ENCODE measurements around the gene RAB5B. TPM values are rescaled to one million over a fixed set of nuclear protein-coding genes. Genes with fewer than 3 reads are reported as not detected.

The RAB5B gene
- total RNA-seq, 2 donors from 2014 or later, result 56.4 to 57.0 TPM

DNA sequence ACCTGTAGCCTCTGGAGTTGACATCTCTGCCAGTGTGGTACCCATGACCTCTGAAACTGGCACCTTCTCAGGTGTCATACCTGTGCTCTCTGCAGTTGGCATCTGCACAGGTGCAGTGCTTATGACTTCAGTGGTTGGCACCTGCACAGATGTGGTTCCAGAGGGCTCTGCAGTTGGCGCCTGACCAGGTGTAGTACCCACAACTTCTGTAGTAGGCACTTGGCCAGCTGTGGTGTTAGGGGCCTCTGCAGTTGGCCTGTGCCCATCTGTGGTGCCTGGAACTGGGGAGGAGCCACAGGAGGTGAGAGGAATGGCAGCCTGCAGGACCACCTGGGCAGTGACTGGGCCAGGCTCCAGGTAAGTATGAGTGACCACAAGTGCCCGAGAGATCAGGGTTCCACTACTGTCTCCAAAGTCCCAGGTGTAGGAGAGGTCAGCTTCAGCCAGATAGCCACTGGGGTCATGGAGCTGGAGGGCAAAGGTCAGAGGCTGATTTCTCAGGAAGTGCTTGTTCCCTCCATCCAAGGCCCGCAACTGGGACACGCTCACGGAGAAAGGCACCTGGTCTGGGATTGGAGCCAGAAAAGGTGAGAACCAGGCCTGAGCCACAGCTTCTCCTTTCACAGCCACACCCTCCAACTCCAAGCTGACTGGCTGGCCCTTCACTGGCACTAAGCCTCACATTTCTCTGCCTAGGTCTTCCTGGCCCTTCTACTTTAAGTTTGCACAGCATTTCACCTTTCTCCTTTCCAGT is 16.6 kb upstream of the RAB5B start:
- Mint-ChIP-seq H3K27ac (no peak overlapping the region), H3K4me1 (peaks cover 19% of the 10 kb centered on the region), H3K36me3 (ENCODE audit: low read depth) (peaks cover 5% of the 10 kb centered on the region), H3K4me3 (no peak overlapping the region), H3K27me3 (no peaks in the 10 kb centered on the region)
- no peaks in the 10 kb centered on the region for H3K9me3 ChIP-seq (ENCODE audit: control insufficient read depth, low read length, poor library complexity, severe bottlenecking)
- no peak for DNase-seq
- no peak for ATAC-seq

DNA sequence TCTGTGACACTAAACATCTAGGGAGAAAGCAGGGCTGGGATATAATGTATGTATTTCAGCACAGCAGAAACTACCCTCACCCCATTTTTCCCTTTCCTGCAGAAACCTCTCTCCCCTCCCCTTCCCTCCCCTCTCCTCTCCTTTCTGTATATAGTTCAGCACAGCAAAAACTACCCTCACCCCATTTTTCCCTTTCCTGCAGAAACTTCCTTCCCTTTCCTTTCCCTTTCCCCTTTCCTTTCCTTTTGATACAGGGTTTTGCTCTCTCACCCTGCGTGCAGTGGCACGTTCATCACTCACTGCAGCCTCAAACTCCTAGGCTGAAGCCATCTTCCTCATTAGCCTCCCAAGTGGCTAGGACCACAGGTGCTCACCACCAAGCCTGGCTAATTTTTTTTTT is 10.1 kb upstream of the RAB5B start:
- ATAC-seq (no peak), DNase-seq (no peak)
- H3K9me3 ChIP-seq (ENCODE audit: control insufficient read depth, low read length, poor library complexity, severe bottlenecking), result no peaks in the 10 kb centered on the region
- H3K27ac Mint-ChIP-seq, result no peak overlapping the region
- peaks cover 26% of the 10 kb centered on the region for H3K4me1 Mint-ChIP-seq
- H3K36me3 Mint-ChIP-seq (ENCODE audit: low read depth), result no peaks in the 10 kb centered on the region
- H3K27me3 Mint-ChIP-seq, result no peaks in the 10 kb centered on the region
- no peak overlapping the region for H3K4me3 Mint-ChIP-seq

DNA sequence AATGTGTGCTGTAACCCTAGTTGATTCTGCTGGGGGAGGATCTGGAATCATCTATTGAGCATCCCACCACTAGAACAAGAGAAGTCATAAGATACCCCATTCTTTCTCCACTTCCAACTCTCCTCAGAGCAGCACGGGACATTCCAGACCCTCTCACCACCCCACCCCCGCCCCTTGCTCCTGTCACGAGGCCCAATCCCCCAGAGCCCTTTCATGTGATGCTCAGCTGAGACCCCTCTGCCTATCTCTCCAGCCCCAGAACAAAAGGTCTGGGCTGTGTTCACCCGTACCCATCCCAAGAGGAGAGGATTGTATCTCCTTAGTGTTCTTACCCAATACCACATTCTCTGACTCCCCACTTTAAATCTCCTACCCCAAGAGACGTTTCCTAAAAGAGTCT is 8.6 kb upstream of the RAB5B start:
- peak overlapping the region; percentile 94 for H3K27ac Mint-ChIP-seq
- H3K4me1 Mint-ChIP-seq, result peaks cover 26% of the 10 kb centered on the region
- H3K27me3 Mint-ChIP-seq, result no peaks in the 10 kb centered on the region
- H3K4me3 Mint-ChIP-seq, result no peak overlapping the region
- no peak for DNase-seq
- no peak for ATAC-seq
- H3K36me3 Mint-ChIP-seq (ENCODE audit: low read depth), result no peaks in the 10 kb centered on the region
- H3K9me3 ChIP-seq (ENCODE audit: control insufficient read depth, low read length, poor library complexity, severe bottlenecking), result no peaks in the 10 kb centered on the region

DNA sequence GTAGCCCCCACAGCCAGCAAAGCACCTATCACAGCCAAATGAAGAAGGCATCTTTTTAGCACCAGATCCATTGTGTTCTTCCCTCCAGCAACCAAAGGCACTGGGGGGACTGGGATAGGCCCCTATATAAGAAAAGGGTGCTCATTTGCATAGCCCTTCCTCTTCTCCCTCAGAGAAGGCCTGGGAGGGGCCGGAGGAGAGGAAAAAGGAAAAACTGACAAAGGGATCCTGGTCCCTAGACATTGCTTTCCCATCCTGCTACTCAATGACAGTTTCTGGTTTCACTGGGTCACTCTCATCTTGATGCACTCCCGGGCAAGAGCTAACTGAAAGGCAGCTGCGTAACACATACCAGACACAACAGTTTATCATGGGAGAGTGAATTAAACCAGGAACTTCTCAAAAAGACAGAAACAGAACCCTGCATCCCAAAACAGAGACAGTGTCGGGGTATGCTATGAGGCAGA is 7.9 kb upstream of the RAB5B start, which contains the start of gene PMEL:
Gene PMEL (minus strand): TSS at position 102 of the 467 bp plus-strand sequence. CDS start 31 bp downstream, at position 71.
- no peaks in the 10 kb centered on the region for H3K27me3 Mint-ChIP-seq
- peaks cover 26% of the 10 kb centered on the region for H3K4me1 Mint-ChIP-seq
- ATAC-seq, result no peak
- no peak for DNase-seq
- H3K4me3 Mint-ChIP-seq, result peak within 1 kb of the TSS; percentile 94
- no peaks in the 10 kb centered on the region for H3K9me3 ChIP-seq (ENCODE audit: control insufficient read depth, low read length, poor library complexity, severe bottlenecking)
- H3K27ac Mint-ChIP-seq, result peak within 1 kb of the TSS; percentile 94
- no peaks in the 10 kb centered on the region for H3K36me3 Mint-ChIP-seq (ENCODE audit: low read depth)

DNA sequence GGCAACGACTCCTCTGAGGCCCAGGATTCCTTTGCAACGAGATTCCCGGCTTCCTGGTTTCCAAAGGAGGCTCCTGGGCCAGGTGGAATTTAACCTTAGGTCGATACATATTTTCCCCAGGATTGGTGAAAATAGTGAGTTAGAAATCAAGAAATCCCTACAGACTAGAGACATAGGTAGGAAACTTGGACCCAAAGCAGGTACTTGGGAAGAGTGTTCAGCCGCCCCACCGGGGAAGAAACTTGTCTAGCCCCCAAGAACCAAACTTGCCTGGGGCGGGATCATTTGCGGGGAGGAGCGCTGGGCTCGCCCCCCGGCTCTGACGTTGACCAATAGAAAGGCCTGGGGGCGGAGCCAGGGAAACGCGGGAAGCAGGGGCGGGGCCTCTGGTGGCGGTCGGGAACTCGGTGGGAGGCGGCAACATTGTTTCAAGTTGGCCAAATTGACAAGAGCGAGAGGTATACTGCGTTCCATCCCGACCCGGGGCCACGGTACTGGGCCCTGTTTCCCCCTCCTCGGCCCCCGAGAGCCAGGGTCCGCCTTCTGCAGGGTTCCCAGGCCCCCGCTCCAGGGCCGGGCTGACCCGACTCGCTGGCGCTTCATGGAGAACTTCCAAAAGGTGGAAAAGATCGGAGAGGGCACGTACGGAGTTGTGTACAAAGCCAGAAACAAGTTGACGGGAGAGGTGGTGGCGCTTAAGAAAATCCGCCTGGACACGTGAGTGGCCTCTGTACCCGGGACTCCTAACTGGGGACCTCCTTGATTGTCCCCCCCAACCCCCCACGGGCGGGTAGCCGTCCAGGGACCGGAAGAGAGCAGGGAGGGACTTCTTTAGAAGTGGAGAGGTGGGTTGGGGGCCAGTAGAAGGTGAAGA is 7.2 kb upstream of the RAB5B start, which contains the start of gene CDK2:
Gene CDK2 (plus strand): TSS at position 423 of the 874 bp plus-strand sequence. CDS start 179 bp downstream, at position 602.
- H3K9me3 ChIP-seq (ENCODE audit: control insufficient read depth, low read length, poor library complexity, severe bottlenecking), result no peaks in the 10 kb centered on the region
- Mint-ChIP-seq H3K36me3 (ENCODE audit: low read depth) (no peaks in the 10 kb centered on the region), H3K27me3 (no peaks in the 10 kb centered on the region), H3K4me3 (peak within 1 kb of the TSS; percentile 94), H3K4me1 (peaks cover 26% of the 10 kb centered on the region), H3K27ac (peak within 1 kb of the TSS; percentile 94)
- ATAC-seq (peak; percentile 98), DNase-seq (peak; percentile 67 to 87 (median 83))

DNA sequence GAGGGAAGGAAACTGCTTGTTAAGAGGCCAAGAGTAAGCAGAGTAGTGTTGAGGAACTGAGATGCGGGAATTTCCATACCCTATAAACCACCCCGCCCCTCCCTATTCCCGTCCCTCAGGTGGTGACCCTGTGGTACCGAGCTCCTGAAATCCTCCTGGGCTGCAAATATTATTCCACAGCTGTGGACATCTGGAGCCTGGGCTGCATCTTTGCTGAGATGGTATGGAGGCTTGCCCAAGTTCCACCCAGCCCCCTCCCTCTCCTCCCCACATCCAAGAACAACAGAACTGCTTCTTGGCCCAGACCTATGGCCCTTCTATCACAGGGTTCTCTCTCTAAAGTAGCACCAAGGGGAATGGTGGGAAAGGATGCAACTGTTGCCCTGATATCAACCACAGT is 4.5 kb upstream of the RAB5B start:
- Mint-ChIP-seq H3K27me3 (no peaks in the 10 kb centered on the region), H3K27ac (no peak overlapping the region), H3K4me3 (no peak overlapping the region), H3K4me1 (peaks cover 28% of the 10 kb centered on the region), H3K36me3 (ENCODE audit: low read depth) (no peaks in the 10 kb centered on the region)
- H3K9me3 ChIP-seq (ENCODE audit: control insufficient read depth, low read length, poor library complexity, severe bottlenecking), result no peaks in the 10 kb centered on the region
- DNase-seq, result no peak
- ATAC-seq, result no peak

DNA sequence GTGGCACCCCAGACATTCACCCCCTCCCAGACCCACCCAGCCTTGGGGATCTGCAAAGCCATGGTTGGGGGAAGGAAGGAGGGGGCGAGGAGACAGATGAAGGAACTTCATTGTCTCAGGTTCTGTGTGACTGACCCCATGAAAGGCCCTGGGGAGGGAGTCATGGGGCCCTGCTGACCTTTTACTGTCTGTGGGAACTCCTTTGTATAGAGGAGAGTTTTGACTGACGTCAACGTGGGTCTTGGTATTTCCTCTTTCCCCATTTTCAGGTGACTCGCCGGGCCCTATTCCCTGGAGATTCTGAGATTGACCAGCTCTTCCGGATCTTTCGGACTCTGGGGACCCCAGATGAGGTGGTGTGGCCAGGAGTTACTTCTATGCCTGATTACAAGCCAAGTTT is 3.1 kb upstream of the RAB5B start:
- peaks cover 24% of the 10 kb centered on the region for H3K4me1 Mint-ChIP-seq
- H3K36me3 Mint-ChIP-seq (ENCODE audit: low read depth), result no peaks in the 10 kb centered on the region
- H3K4me3 Mint-ChIP-seq, result no peak overlapping the region
- no peak for ATAC-seq
- H3K27ac Mint-ChIP-seq, result no peak overlapping the region
- H3K27me3 Mint-ChIP-seq, result no peaks in the 10 kb centered on the region
- no peaks in the 10 kb centered on the region for H3K9me3 ChIP-seq (ENCODE audit: control insufficient read depth, low read length, poor library complexity, severe bottlenecking)
- DNase-seq, result no peak

DNA sequence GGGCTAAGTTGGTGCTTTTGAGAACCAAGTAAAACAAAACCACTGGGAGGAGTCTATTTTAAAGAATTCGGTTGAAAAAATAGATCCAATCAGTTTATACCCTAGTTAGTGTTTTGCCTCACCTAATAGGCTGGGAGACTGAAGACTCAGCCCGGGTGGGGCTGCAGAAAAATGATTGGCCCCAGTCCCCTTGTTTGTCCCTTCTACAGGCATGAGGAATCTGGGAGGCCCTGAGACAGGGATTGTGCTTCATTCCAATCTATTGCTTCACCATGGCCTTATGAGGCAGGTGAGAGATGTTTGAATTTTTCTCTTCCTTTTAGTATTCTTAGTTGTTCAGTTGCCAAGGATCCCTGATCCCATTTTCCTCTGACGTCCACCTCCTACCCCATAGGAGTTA is 1.8 kb upstream of the RAB5B start:
- H3K27me3 Mint-ChIP-seq, result no peaks in the 10 kb centered on the region
- no peak overlapping the region for H3K4me3 Mint-ChIP-seq
- H3K27ac Mint-ChIP-seq, result no peak overlapping the region
- H3K4me1 Mint-ChIP-seq, result peaks cover 17% of the 10 kb centered on the region
- no peak for ATAC-seq
- no peak for DNase-seq
- no peaks in the 10 kb centered on the region for H3K9me3 ChIP-seq (ENCODE audit: control insufficient read depth, low read length, poor library complexity, severe bottlenecking)
- no peaks in the 10 kb centered on the region for H3K36me3 Mint-ChIP-seq (ENCODE audit: low read depth)

DNA sequence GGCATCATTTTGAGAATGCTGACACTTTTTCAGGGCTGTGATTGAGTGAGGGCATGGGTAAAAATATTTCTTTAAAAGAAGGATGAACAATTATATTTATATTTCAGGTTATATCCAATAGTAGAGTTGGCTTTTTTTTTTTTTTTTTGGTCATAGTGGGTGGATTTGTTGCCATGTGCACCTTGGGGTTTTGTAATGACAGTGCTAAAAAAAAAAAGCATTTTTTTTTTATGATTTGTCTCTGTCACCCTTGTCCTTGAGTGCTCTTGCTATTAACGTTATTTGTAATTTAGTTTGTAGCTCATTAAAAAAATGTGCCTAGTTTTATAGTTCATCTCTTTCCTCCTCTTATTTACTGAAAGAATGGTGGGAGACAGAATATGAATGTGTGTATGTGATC is 1.4 kb upstream of the RAB5B start:
- Mint-ChIP-seq H3K36me3 (ENCODE audit: low read depth) (no peaks in the 10 kb centered on the region), H3K4me1 (peaks cover 14% of the 10 kb centered on the region), H3K4me3 (no peak overlapping the region), H3K27me3 (no peaks in the 10 kb centered on the region), H3K27ac (no peak overlapping the region)
- no peak for DNase-seq
- H3K9me3 ChIP-seq (ENCODE audit: control insufficient read depth, low read length, poor library complexity, severe bottlenecking), result no peaks in the 10 kb centered on the region
- ATAC-seq, result no peak

DNA sequence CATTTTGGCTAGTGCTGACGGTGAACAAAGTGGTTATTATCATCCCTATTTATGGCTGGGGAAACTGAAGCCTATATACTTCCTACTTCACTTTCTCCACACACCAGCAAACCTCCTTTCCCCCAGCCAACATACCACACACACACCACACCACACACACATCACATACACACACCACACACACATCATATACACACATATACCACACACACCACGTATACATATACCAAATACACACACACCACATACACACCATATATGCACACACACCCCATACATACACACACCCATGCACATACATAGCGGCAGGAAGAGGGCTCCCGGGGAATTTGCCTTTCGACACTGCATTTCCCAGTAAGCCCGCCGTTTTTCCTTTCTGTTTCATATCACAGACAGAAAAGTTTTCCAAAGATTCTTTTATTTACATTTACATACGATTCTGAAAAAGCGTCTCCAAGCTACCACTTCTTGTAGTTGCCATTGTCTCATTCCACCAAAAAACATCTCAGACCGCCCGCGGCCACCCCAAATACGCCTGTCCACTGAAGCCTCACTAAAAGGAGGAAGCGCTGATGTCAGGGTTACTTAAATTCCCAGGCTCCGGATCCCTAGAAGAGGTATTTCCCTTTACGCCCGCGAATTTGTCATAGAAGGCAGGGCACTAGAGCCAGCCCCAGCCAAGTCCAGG is 823 bp upstream of the RAB5B start:
- Mint-ChIP-seq H3K36me3 (ENCODE audit: low read depth) (no peaks in the 10 kb centered on the region), H3K27ac (no peak overlapping the region), H3K27me3 (no peaks in the 10 kb centered on the region), H3K4me3 (no peak overlapping the region), H3K4me1 (peaks cover 13% of the 10 kb centered on the region)
- ATAC-seq, result no peak
- no peaks in the 10 kb centered on the region for H3K9me3 ChIP-seq (ENCODE audit: control insufficient read depth, low read length, poor library complexity, severe bottlenecking)
- DNase-seq, result no peak

DNA sequence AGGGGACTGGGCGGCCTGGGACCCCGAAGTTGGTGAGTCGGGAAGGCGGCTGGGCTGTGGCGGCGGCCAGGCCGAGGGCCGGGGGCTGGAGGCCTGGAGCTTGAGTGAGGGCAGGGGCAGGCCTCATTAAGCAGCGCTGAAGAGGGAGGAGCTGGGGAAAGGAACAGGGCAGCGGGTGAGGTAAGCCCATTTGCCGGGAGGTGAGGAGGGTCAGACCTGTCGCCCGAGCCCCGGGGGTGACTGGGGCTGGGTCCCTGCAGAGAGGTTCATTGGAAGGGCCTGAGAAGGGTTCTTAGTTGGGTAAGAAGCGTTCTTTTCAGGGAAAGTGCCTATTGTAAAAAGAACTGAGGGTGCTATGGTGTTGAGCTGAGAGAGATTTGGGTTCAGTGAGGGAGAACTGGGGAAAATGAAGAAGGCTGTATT is 441 bp downstream of the RAB5B start:
- no peaks in the 10 kb centered on the region for H3K36me3 Mint-ChIP-seq (ENCODE audit: low read depth)
- ATAC-seq (no peak), DNase-seq (no peak)
- peaks cover 19% of the 10 kb centered on the region for H3K4me1 Mint-ChIP-seq
- no peak overlapping the region for H3K4me3 Mint-ChIP-seq
- no peak overlapping the region for H3K27ac Mint-ChIP-seq
- H3K27me3 Mint-ChIP-seq, result no peaks in the 10 kb centered on the region
- no peaks in the 10 kb centered on the region for H3K9me3 ChIP-seq (ENCODE audit: control insufficient read depth, low read length, poor library complexity, severe bottlenecking)

DNA sequence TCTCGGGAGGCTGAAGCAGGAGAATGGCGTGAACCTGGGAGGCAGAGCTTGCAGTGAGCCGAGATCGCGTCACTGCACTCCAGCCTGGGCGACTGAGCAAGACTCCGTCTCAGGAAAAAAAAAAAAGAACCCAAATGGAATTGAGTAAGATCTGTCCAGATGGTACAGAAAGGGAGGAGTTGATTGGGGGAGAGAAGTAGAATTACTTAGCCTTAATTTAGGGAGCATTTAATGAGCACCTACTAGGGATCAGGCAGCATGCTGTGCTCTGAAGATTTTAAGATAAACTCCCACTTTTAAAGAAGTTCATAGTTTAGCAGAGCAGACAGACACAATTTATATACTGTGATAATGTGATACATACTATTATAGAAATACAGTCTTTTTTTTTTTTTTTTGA is 4.5 kb downstream of the RAB5B start:
- Mint-ChIP-seq H3K27me3 (no peaks in the 10 kb centered on the region), H3K4me3 (no peak overlapping the region), H3K4me1 (peaks cover 23% of the 10 kb centered on the region), H3K36me3 (ENCODE audit: low read depth) (no peaks in the 10 kb centered on the region), H3K27ac (peak overlapping the region; percentile 84)
- ATAC-seq (no peak), DNase-seq (no peak)
- H3K9me3 ChIP-seq (ENCODE audit: control insufficient read depth, low read length, poor library complexity, severe bottlenecking), result no peaks in the 10 kb centered on the region

DNA sequence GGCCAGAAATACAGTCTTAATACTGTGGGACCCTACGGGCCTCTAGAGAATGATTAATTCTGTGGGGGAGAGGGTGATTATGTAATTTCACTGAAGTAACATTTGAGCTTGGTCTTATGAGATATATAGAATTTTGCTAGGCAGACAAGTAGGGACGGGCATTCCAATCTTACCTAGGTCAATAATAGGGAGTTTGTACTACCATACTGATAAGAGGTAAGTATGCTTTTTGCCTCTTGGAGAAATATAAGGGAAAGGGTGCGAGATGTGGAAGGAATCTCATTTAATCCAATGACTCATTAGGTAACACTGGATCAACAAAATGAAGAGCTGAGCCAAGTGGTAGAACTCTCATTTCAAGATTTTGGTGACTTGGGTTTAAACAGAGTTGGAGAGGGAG is 5.2 kb downstream of the RAB5B start:
- no peaks in the 10 kb centered on the region for H3K9me3 ChIP-seq (ENCODE audit: control insufficient read depth, low read length, poor library complexity, severe bottlenecking)
- Mint-ChIP-seq H3K36me3 (ENCODE audit: low read depth) (no peaks in the 10 kb centered on the region), H3K27ac (peak overlapping the region; percentile 84), H3K4me3 (no peak overlapping the region), H3K4me1 (peaks cover 23% of the 10 kb centered on the region), H3K27me3 (no peaks in the 10 kb centered on the region)
- no peak for ATAC-seq
- no peak for DNase-seq

Data from T-helper 17 cell (primary cell).